ENCODE results near the gene SERPINA5. TPM values are rescaled to one million over a fixed set of nuclear protein-coding genes. Genes with fewer than 3 reads are reported as not detected.

Gene SERPINA5
- polyA plus RNA-seq, 1 of the 3 experiments (the other 2 are of a cell fraction), result 0.08 TPM

DNA sequence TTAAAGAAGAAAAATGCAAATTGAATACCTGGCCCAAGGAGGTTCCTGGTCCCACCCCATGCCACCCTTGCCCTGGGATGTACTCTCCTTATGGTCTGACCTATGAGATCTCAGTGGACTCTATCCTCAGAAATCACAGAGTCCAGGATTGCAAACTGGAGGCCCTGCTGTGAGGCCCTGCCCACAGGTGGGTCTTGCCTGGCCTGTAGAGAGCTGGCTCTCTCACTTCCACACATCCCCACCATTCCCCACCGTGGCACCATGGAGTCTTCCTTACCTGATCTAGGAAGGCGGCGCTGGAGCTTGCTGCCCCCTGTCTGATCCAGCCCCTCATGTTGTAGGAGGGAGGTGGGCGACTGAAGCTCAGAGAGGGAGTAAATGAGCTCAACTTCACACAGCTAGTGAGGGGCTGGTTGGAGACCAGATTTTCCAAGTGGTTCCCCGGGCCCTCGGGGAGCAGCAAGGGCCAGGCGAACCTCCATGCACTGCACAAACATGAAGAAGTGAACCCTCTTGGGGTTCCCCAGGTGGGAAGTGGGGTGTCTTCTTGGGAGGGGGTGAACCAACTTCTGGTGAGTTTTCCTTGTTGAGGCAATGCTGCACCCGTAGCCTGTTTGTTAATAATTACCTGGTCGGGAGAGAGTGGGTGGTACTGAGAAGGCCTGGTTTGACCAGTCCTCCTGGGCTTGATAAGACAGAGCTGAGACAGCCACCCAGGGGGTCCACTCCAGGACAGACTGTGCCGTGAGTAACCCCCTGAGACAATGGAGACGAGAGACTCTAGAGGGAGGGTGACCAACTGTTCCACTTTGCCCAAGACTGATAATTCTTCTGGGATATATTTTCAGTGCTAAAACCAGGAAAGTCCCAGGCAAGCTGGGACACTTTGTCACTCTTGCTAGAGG lies 20.2 kb upstream of the SERPINA5 start, which contains the start of gene SERPINA4:
Gene SERPINA4 (plus strand): TSS at position 692 of the 905 bp plus-strand sequence. CDS start 2,041 bp downstream, outside the sequence.
- H3K36me3 ChIP-seq (replicated peaks in 1 of 2; ENCODE audit: control insufficient read depth in 1 of 2, insufficient read depth in 2 of 2, low read length in 1 of 2), result no peaks in the 10 kb centered on the region
- no peaks in the 10 kb centered on the region for H3K9me2 ChIP-seq
- H3K4me1 ChIP-seq (ENCODE audit: control insufficient read depth in 1 of 2, insufficient read depth in 2 of 2, low read depth in 1 of 2, low read length in 1 of 2), result no peaks in the 10 kb centered on the region
- ChIA-PET POLR2A (no interaction called here), CTCF (interaction anchor here (6.1 kb wide), 1 partner anchor 11 kb away, joined by 49 read pairs; no protein-coding TSS in a partner anchor)
- H3K79me2 ChIP-seq (ENCODE audit: insufficient read depth), result no peaks in the 10 kb centered on the region
- H3K27me3 ChIP-seq (ENCODE audit: insufficient read depth), result no peaks in the 10 kb centered on the region; the same call in 1 of the 2 replicates
- H3K9me3 ChIP-seq, result no peaks in the 10 kb centered on the region
- no peak within 1 kb of the TSS for H3K4me3 ChIP-seq (ENCODE audit: low read depth in 2 of 2, low read length in 1 of 2)
- no peak for DNase-seq
- no peaks in the 10 kb centered on the region for H3F3A ChIP-seq (replicated peaks; ENCODE audit: insufficient read depth)
- no peak within 1 kb of the TSS for H3K9ac ChIP-seq
- H3K27ac ChIP-seq (ENCODE audit: low read depth in 2 of 2, low read length in 1 of 2), result no peak within 1 kb of the TSS
- no peak for TF ChIP-seq RCOR1 (IDR thresholded peaks at IDR 0.05; ENCODE audit: low read length)
- no peak for TF ChIP-seq RFX5 (IDR thresholded peaks at IDR 0.05; ENCODE audit: low read length)
- TF ChIP-seq, protein P1, sequence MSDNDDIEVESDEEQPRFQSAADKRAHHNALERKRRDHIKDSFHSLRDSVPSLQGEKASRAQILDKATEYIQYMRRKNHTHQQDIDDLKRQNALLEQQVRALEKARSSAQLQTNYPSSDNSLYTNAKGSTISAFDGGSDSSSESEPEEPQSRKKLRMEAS (IDR thresholded peaks at IDR 0.05; ENCODE audit: low read depth), result no peak
- no peak for TF ChIP-seq JUND (IDR thresholded peaks at IDR 0.05)
- TF ChIP-seq GABPA (IDR thresholded peaks at IDR 0.05; ENCODE audit: low read depth), result no peak
- TF ChIP-seq POLR2AphosphoS5 (IDR thresholded peaks at IDR 0.05; ENCODE audit: low read depth, low read length), result no peak
- no peak for TF ChIP-seq NFIC (IDR thresholded peaks at IDR 0.05; ENCODE audit: borderline replicate concordance)
- TF ChIP-seq FOSL2 (IDR thresholded peaks at IDR 0.05; ENCODE audit: borderline replicate concordance, low read depth), result no peak
- no peak for TF ChIP-seq MEF2A (IDR thresholded peaks at IDR 0.05; ENCODE audit: borderline replicate concordance, low read depth)
- TF ChIP-seq SMC3 (IDR thresholded peaks at IDR 0.05; ENCODE audit: low read depth, low read length), result no peak
- TF ChIP-seq, protein P2, sequence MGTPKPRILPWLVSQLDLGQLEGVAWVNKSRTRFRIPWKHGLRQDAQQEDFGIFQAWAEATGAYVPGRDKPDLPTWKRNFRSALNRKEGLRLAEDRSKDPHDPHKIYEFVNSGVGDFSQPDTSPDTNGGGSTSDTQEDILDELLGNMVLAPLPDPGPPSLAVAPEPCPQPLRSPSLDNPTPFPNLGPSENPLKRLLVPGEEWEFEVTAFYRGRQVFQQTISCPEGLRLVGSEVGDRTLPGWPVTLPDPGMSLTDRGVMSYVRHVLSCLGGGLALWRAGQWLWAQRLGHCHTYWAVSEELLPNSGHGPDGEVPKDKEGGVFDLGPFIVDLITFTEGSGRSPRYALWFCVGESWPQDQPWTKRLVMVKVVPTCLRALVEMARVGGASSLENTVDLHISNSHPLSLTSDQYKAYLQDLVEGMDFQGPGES (IDR thresholded peaks at IDR 0.05; ENCODE audit: low read depth, low read length), result no peak
- TF ChIP-seq YY1 (IDR thresholded peaks at IDR 0.05; ENCODE audit: low read depth), result no peak
- TF ChIP-seq, protein P3, sequence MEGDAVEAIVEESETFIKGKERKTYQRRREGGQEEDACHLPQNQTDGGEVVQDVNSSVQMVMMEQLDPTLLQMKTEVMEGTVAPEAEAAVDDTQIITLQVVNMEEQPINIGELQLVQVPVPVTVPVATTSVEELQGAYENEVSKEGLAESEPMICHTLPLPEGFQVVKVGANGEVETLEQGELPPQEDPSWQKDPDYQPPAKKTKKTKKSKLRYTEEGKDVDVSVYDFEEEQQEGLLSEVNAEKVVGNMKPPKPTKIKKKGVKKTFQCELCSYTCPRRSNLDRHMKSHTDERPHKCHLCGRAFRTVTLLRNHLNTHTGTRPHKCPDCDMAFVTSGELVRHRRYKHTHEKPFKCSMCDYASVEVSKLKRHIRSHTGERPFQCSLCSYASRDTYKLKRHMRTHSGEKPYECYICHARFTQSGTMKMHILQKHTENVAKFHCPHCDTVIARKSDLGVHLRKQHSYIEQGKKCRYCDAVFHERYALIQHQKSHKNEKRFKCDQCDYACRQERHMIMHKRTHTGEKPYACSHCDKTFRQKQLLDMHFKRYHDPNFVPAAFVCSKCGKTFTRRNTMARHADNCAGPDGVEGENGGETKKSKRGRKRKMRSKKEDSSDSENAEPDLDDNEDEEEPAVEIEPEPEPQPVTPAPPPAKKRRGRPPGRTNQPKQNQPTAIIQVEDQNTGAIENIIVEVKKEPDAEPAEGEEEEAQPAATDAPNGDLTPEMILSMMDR (IDR thresholded peaks at IDR 0.05), result no peak
- TF ChIP-seq NRF1 (IDR thresholded peaks at IDR 0.05; ENCODE audit: low read depth, low read length), result no peak
- TF ChIP-seq FOXM1 (IDR thresholded peaks at IDR 0.05; ENCODE audit: low read depth), result no peak
- TF ChIP-seq RXRA (IDR thresholded peaks at IDR 0.05; ENCODE audit: borderline replicate concordance, low read depth), result no peak
- TF ChIP-seq ELF1 (IDR thresholded peaks at IDR 0.05), result no peak
- no peaks in the 10 kb centered on the region for H4K20me1 ChIP-seq (ENCODE audit: insufficient read depth)
- H2AFZ ChIP-seq (ENCODE audit: low read depth), result no peak within 1 kb of the TSS
- 26% methylated on average over 8 of the region's 11 CpGs for WGBS (ENCODE audit: low lambda C conversion rate)
- no peak within 1 kb of the TSS for H3K4me2 ChIP-seq

Measured in SK-N-SH (cell line).